Omental fat pad (tissue), 4 donors: ENCODE measurements around the gene B9D2. TPM values are rescaled to one million over a fixed set of nuclear protein-coding genes. Genes with fewer than 3 reads are reported as not detected.

Experiments used
- ATAC-seq: fragments of 150-250 bp; one replicate; pipeline ENCODE4 v1.9.1; 2016; ENCODE audit warnings: mild to moderate bottlenecking, moderate library complexity; ENCODE audit not compliant: low FRiP score
- DNase-seq: peaks from one replicate; pipeline ENCODE4 v3.0.0-alpha.2; 2019; ENCODE audit warnings: low spot score
- total RNA-seq, 4 donors: library from RNA; depleted of rRNA; stranded (reverse); fragments of >200 nt; gene quantifications; one replicate each; pipeline ENCODE4 v1.1.0, GENCODE V29; 2016
- TF ChIP-seq, protein P1 (sequence below), 3 donors: fragments of 450-650 bp; IDR thresholded peaks; one replicate each; pipeline ENCODE4 v1.5.1; 2016 to 2017; ENCODE audit warnings: antibody characterized with exemption in 3 of 3, mild to moderate bottlenecking in 3 of 3, moderate library complexity in 2 of 3

Gene B9D2
- total RNA-seq, 4 donors from 2014 or later, result 3.3 to 6.8 (median 5.1) TPM

DNA sequence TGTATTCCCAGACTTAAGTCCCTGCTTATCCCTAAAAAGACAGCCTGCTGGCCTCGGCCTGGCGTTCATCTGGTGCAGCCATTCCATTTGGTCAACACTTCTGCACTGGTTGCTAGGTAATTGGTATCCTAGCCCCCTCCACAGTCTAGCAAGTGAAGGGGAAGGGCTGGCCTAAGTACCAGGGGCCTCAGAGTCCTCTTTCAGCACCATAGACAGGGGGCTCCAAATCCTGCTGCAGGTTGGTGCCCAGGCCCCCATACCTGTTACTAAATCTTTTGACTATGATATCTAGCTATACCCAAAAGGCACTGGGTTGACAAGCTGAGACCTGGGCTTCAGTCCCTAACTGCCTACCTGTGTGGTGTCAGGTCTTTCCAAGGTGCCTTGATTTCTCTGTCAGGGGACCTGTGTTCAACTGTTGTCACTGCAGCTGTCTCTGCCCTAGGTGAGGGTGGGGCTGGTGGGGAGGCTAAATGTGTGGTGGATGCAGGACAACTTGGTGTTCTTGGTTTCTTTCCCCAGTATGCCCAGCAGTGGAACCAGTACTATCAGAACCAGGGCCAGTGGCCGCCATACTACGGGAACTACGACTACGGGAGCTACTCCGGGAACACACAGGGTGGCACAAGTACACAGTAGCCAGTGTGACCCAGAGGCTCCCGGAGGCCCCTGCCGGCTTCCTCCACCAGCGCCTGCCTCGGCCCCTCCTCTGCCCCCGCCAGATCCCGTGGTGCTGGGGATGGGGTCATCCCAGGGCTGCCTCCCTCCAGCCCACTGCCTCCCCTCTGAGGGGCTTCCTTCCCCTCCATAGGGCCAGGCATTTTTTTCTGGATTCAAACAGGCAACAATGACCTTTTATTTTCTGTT is 57.8 kb downstream of the B9D2 start:
- TF ChIP-seq, protein P1, sequence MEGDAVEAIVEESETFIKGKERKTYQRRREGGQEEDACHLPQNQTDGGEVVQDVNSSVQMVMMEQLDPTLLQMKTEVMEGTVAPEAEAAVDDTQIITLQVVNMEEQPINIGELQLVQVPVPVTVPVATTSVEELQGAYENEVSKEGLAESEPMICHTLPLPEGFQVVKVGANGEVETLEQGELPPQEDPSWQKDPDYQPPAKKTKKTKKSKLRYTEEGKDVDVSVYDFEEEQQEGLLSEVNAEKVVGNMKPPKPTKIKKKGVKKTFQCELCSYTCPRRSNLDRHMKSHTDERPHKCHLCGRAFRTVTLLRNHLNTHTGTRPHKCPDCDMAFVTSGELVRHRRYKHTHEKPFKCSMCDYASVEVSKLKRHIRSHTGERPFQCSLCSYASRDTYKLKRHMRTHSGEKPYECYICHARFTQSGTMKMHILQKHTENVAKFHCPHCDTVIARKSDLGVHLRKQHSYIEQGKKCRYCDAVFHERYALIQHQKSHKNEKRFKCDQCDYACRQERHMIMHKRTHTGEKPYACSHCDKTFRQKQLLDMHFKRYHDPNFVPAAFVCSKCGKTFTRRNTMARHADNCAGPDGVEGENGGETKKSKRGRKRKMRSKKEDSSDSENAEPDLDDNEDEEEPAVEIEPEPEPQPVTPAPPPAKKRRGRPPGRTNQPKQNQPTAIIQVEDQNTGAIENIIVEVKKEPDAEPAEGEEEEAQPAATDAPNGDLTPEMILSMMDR (IDR thresholded peaks at IDR 0.05), result no peak
- ATAC-seq (no peak), DNase-seq (no peak)

DNA sequence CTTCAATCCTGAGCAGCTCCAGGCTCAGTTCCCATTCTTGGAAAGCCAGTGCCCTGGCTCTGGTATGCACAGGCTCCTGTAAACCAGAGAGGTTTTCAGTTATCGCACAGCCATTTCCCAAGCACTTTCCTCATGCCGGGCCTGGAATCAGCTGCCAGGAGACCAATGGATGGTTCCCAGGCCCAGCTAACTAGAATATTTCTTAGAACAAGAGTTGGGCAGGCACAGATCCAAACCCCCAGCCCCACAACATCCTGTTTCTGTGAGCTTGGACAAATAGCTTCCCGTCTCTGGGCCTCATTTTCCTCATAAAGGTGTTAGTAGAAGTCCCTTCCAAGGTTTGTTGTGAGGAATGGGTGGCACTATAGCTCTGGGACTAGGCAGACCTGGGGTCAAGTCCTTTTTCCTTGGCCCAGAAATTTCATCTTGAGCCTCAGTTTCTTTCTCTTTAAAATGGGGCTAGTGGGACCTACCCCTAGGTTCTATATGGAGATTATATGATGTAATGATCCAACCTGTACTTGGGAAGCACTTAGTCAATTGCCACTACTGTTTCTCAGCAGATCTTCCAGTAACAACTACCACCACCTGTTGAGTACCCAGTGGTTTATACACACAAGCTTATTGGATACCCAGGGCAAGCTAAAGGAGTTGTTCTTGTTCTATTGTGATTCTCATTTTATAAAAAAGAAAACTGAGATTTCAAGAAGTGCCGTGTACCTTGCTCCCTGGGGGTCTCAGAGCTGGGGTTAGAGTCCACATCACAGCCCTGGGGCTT is 59.1 kb downstream of the B9D2 start:
- DNase-seq, result no peak

More for the DNA sequence above, 59.1 kb downstream of the B9D2 start:
- TF ChIP-seq, protein P1 (IDR thresholded peaks at IDR 0.05), result no peak
- no peak for ATAC-seq

Other genes with a start within 250 kb of the B9D2 start
- not detected for gene CYP2F1, start 249.7 kb downstream of the B9D2 start, total RNA-seq
- 1 to 10 TPM in 3 of 4 donors, under 1 TPM in 1; 0.32 to 6.5 (median 5.5) TPM for gene CYP2S1, start 170.9 kb downstream of the B9D2 start, total RNA-seq
- gene AXL, start 144.9 kb downstream of the B9D2 start, total RNA-seq, result 100 to 1,000 TPM in 1 of 4 donors, 10 to 100 TPM in 3; 65.8 to 141 (median 78.7) TPM
- gene HNRNPUL1, start 99.8 kb downstream of the B9D2 start, total RNA-seq, result 100 to 1,000 TPM in 3 of 4 donors, 10 to 100 TPM in 1; 92.5 to 173 (median 117) TPM
- 10 to 100 TPM; 11.8 to 16.6 (median 13.9) TPM for gene CCDC97, start 54.0 kb downstream of the B9D2 start, total RNA-seq
- gene TGFB1, start 10.2 kb downstream of the B9D2 start, total RNA-seq, result 10 to 100 TPM; 17.6 to 43.0 (median 25.2) TPM
- 10 to 100 TPM; 12.4 to 44.3 (median 14.2) TPM for gene TMEM91, start 12.4 kb upstream of the B9D2 start, total RNA-seq
- 10 to 100 TPM; 13.2 to 17.3 (median 15.7) TPM for gene EXOSC5, start 33.2 kb upstream of the B9D2 start, total RNA-seq
- 10 to 100 TPM; 30.3 to 47.0 (median 39.1) TPM for gene BCKDHA, start 33.7 kb upstream of the B9D2 start, total RNA-seq
- gene B3GNT8, start 63.2 kb upstream of the B9D2 start, total RNA-seq, result 1 to 10 TPM; 1.0 to 7.2 (median 4.7) TPM
- 10 to 100 TPM; 29.2 to 36.7 (median 35.1) TPM for gene DMAC2, start 75.8 kb upstream of the B9D2 start, total RNA-seq
- gene ERICH4, start 79.0 kb upstream of the B9D2 start, total RNA-seq, result not detected
- gene CEACAM21, start 212.0 kb upstream of the B9D2 start, total RNA-seq, result 1 to 10 TPM in 2 of 4 donors, under 1 TPM in 2; 0.37 to 3.5 (median 1.4) TPM